Neural cell (in vitro differentiated cells): Measurements from ENCODE around the gene ELFN1.

Experiments
- EZH2 ChIP-seq: fragments of 200-600, 300-800 bp; shearing (Covaris generic), sonication (generic); IDR thresholded peaks from 2 replicates; pipeline ENCODE4 v1.6.1; 2014; ENCODE audit warnings: antibody characterized with exemption, low read length, borderline replicate concordance, mild to moderate bottlenecking; ENCODE audit not compliant: insufficient read depth, poor library complexity, severe bottlenecking
- POLR2AphosphoS5 ChIP-seq: IDR thresholded peaks from 2 replicates; pipeline ENCODE4 v1.6.1; 2012
- SMC3 ChIP-seq: fragments of 450-650 bp; conservative IDR thresholded peaks from 2 replicates; pipeline ENCODE4 v1.6.1; 2014; ENCODE audit warnings: antibody characterized with exemption, mild to moderate bottlenecking, moderate library complexity; ENCODE audit not compliant: poor library complexity
- TAF1 ChIP-seq: IDR thresholded peaks from 2 replicates; pipeline ENCODE4 v1.6.1; 2012; ENCODE audit warnings: low read depth
- TF ChIP-seq, protein P1 (sequence below): fragments of 450-650 bp; IDR thresholded peaks from 2 replicates; pipeline ENCODE4 v1.5.1; 2014; ENCODE audit warnings: antibody characterized with exemption, mild to moderate bottlenecking, moderate library complexity; ENCODE audit not compliant: poor library complexity, severe bottlenecking

DNA sequence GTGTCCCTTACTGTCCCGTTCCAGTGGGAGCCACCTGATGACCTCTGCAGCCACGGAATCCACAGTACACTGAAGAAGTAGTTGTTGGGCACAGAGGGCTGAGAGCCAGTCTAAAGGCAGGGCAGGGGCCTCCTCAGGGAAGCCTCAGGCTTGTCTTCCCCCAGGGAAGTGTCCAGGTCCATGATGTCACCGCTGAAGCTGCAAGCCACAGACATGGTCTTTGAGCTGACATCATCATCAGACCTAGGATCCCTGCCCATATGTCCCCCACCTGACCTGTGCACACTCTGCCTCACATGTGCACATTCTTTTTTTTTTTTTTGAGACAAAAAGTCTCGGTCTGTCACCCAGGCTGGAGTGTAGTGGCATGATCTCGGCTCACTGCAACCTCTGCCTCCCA, 38.4 kb upstream of the ELFN1 start:
- TF ChIP-seq, protein P1, sequence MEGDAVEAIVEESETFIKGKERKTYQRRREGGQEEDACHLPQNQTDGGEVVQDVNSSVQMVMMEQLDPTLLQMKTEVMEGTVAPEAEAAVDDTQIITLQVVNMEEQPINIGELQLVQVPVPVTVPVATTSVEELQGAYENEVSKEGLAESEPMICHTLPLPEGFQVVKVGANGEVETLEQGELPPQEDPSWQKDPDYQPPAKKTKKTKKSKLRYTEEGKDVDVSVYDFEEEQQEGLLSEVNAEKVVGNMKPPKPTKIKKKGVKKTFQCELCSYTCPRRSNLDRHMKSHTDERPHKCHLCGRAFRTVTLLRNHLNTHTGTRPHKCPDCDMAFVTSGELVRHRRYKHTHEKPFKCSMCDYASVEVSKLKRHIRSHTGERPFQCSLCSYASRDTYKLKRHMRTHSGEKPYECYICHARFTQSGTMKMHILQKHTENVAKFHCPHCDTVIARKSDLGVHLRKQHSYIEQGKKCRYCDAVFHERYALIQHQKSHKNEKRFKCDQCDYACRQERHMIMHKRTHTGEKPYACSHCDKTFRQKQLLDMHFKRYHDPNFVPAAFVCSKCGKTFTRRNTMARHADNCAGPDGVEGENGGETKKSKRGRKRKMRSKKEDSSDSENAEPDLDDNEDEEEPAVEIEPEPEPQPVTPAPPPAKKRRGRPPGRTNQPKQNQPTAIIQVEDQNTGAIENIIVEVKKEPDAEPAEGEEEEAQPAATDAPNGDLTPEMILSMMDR: no peak
- TF ChIP-seq EZH2 (no peak), POLR2AphosphoS5 (no peak), SMC3 (no peak), TAF1 (no peak)
